ENCODE data around the gene FIGN. TPM values are rescaled to one million over a fixed set of nuclear protein-coding genes. Genes with fewer than 3 reads are reported as not detected.

Gene FIGN
- total RNA-seq, 1 donor, result 2.5 TPM

- no peak overlapping the region for H3K4me2 ChIP-seq (ENCODE audit: insufficient read depth, low read length)
- H3K27me3 ChIP-seq (ENCODE audit: insufficient read depth, low read length), result no peaks in the 10 kb centered on the region
- H3K79me2 ChIP-seq (ENCODE audit: insufficient read depth, low read length), result no peaks in the 10 kb centered on the region
- no peak overlapping the region for H3K4me3 ChIP-seq (ENCODE audit: insufficient read depth, low read length)
- no peaks in the 10 kb centered on the region for H4K20me1 ChIP-seq (ENCODE audit: insufficient read depth, low read length)
- H3K9me3 ChIP-seq (ENCODE audit: low read depth, low read length), result no peaks in the 10 kb centered on the region
- no peaks in the 10 kb centered on the region for H3K36me3 ChIP-seq (ENCODE audit: insufficient read depth, low read length)
- no peak overlapping the region for H2AFZ ChIP-seq (ENCODE audit: low read length)
- no peak for TF ChIP-seq CTCF (IDR thresholded peaks at IDR 0.05; ENCODE audit: extremely low read depth, low read depth, low read length)
- DNase-seq (ENCODE audit: insufficient read length, low spot score, missing footprints), result no peak
- H3K27ac ChIP-seq (ENCODE audit: low read depth, low read length), result no peak overlapping the region
- no peaks in the 10 kb centered on the region for H3K4me1 ChIP-seq (ENCODE audit: insufficient read depth, low read length)
Measured at GRCh38 chr2:163692081-163692480, 43.7 kb downstream of the FIGN start.

GRCh38 chr2:163690896-163691295, 44.9 kb downstream of the FIGN start:
- Histone ChIP-seq H3K79me2 (ENCODE audit: insufficient read depth, low read length) (no peaks in the 10 kb centered on the region), H3K4me1 (ENCODE audit: insufficient read depth, low read length) (no peaks in the 10 kb centered on the region), H3K4me3 (ENCODE audit: insufficient read depth, low read length) (no peak overlapping the region), H3K27ac (ENCODE audit: low read depth, low read length) (no peak overlapping the region), H3K4me2 (ENCODE audit: insufficient read depth, low read length) (no peak overlapping the region), H4K20me1 (ENCODE audit: insufficient read depth, low read length) (no peaks in the 10 kb centered on the region), H3K9me3 (ENCODE audit: low read depth, low read length) (no peaks in the 10 kb centered on the region), H3K27me3 (ENCODE audit: insufficient read depth, low read length) (no peaks in the 10 kb centered on the region), H2AFZ (ENCODE audit: low read length) (no peak overlapping the region), H3K36me3 (ENCODE audit: insufficient read depth, low read length) (no peaks in the 10 kb centered on the region)
- TF ChIP-seq CTCF (IDR thresholded peaks at IDR 0.05; ENCODE audit: extremely low read depth, low read depth, low read length), result no peak
- DNase-seq (ENCODE audit: insufficient read length, low spot score, missing footprints), result no peak

- H3K27me3 ChIP-seq (ENCODE audit: insufficient read depth, low read length), result no peaks in the 10 kb centered on the region
- H4K20me1 ChIP-seq (ENCODE audit: insufficient read depth, low read length), result no peaks in the 10 kb centered on the region
- no peak overlapping the region for H3K4me3 ChIP-seq (ENCODE audit: insufficient read depth, low read length)
- no peak overlapping the region for H3K4me2 ChIP-seq (ENCODE audit: insufficient read depth, low read length)
- no peaks in the 10 kb centered on the region for H3K9me3 ChIP-seq (ENCODE audit: low read depth, low read length)
- peaks cover 7% of the 10 kb centered on the region for H3K4me1 ChIP-seq (ENCODE audit: insufficient read depth, low read length)
- no peak for DNase-seq (ENCODE audit: insufficient read length, low spot score, missing footprints)
- H3K27ac ChIP-seq (ENCODE audit: low read depth, low read length), result no peak overlapping the region
- H2AFZ ChIP-seq (ENCODE audit: low read length), result no peak overlapping the region
- no peak for TF ChIP-seq CTCF (IDR thresholded peaks at IDR 0.05; ENCODE audit: extremely low read depth, low read depth, low read length)
- H3K36me3 ChIP-seq (ENCODE audit: insufficient read depth, low read length), result no peaks in the 10 kb centered on the region
- H3K79me2 ChIP-seq (ENCODE audit: insufficient read depth, low read length), result no peaks in the 10 kb centered on the region
Measured at GRCh38 chr2:163687217-163687616, 48.6 kb downstream of the FIGN start.

- Histone ChIP-seq H3K4me2 (ENCODE audit: insufficient read depth, low read length) (no peak overlapping the region), H3K27ac (ENCODE audit: low read depth, low read length) (no peak overlapping the region), H4K20me1 (ENCODE audit: insufficient read depth, low read length) (no peaks in the 10 kb centered on the region), H2AFZ (ENCODE audit: low read length) (no peak overlapping the region), H3K79me2 (ENCODE audit: insufficient read depth, low read length) (no peaks in the 10 kb centered on the region), H3K27me3 (ENCODE audit: insufficient read depth, low read length) (no peaks in the 10 kb centered on the region), H3K36me3 (ENCODE audit: insufficient read depth, low read length) (no peaks in the 10 kb centered on the region), H3K4me3 (ENCODE audit: insufficient read depth, low read length) (no peak overlapping the region), H3K9me3 (ENCODE audit: low read depth, low read length) (no peaks in the 10 kb centered on the region), H3K4me1 (ENCODE audit: insufficient read depth, low read length) (peaks cover 7% of the 10 kb centered on the region)
- DNase-seq (ENCODE audit: insufficient read length, low spot score, missing footprints), result no peak
- TF ChIP-seq CTCF (IDR thresholded peaks at IDR 0.05; ENCODE audit: extremely low read depth, low read depth, low read length), result no peak
Measured at GRCh38 chr2:163686289-163686688, 49.5 kb downstream of the FIGN start.
